Activated naive CD4-positive, alpha-beta T cell treated with anti-CD3 and anti-CD28 coated beads for 36 hours (primary cell): ENCODE data around the gene TNFRSF8. TPM values are rescaled to one million over a fixed set of nuclear protein-coding genes. Genes with fewer than 3 reads are reported as not detected.

ENCODE experiments used
- CTCF ChIA-PET: fragments of 350-600 bp; sonication (Branson Sonifier 250); formaldehyde crosslinking; loops from one replicate; lab custom pipeline; 2021; ENCODE audit warnings: antibody characterized with exemption; lab: Charles Lee
- DNase-seq: peaks from one replicate; pipeline ENCODE4 v3.0.0-alpha.2; 2020
- H3K27ac Mint-ChIP-seq: one replicate; pipeline ENCODE4 v1.8.0; 2021; ENCODE audit warnings: mild to moderate bottlenecking, mixed read lengths
- H3K27me3 Mint-ChIP-seq: one replicate; pipeline ENCODE4 v1.8.0; 2021; ENCODE audit warnings: low read depth, mixed read lengths
- H3K36me3 Mint-ChIP-seq: one replicate; pipeline ENCODE4 v1.8.0; 2021; ENCODE audit warnings: low read depth, mixed read lengths
- H3K4me1 Mint-ChIP-seq: one replicate; pipeline ENCODE4 v1.8.0; 2021; ENCODE audit warnings: low read depth, mixed read lengths
- H3K4me3 Mint-ChIP-seq: one replicate; pipeline ENCODE4 v1.8.0; 2021; ENCODE audit warnings: mild to moderate bottlenecking, moderate library complexity, mixed read lengths
- H3K9me3 Mint-ChIP-seq: one replicate; pipeline ENCODE4 v1.8.0; 2021; ENCODE audit warnings: mixed read lengths
- intact Hi-C: fragments of 100-400 bp; cut with micrococcal nuclease; formaldehyde crosslinking; loops from one replicate; pipeline ENCODE4 v1.15.1; 2023
- total RNA-seq, 2 experiments: library from RNA; stranded (reverse); gene quantifications; one replicate each; pipeline ENCODE4 v1.2.3, GENCODE V29; 2021

TNFRSF8 gene
- total RNA-seq, 2 experiments from 2014 or later = 18.6 to 18.8 TPM

DNA sequence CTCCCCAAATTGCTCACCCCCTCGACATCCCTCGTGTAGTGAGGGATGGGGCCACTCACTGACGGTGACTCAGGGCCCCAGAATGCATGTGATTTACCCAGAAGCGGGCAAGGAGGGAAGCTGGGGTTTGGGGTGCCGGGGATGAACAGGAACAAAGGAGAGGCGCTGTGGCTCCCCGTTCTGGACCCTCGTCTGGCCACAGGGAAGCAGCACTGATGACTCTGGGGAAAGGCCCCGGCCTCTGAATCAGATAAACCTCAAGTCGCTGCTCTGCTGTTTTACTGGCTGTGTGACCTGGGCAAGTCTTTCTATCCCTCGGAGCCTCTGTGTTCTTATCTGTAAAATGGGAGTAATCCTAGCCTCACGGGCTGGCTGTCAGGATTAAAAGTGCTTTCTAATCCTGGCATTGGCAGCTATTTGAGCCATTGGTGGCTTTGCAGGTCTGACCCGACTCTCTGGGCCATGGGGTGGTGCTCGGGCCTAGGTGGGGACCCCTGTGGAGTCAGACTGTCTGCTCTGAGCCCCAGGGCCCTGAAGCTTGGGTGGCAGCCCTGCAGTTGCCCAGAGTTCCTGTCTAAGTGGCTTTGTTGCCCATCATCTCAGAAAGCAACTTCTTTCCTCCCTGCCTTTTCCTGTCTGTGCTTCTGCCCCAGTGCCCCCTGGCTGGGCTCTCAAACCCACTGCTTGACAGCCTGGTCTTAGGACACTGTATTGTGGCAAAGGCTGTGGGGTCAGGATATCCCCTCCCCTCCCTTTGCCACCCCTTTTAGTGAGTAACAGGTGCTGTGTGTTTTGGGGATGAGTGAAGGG, 109.1 kb downstream of the TNFRSF8 start:
- intact Hi-C loops = loop anchor here (10.0 kb wide), 2 partner anchors 263 to 1533 kb away; partner anchors contain the start of gene PRDM2
- peak; percentile 38 for DNase-seq
- Mint-ChIP-seq H3K27me3 (no peaks in the 10 kb centered on the region), H3K4me1 (peaks cover 89% of the 10 kb centered on the region), H3K27ac (peak overlapping the region; percentile 96), H3K9me3 (peaks cover 5% of the 10 kb centered on the region), H3K4me3 (peak overlapping the region; percentile 74), H3K36me3 (peaks cover 45% of the 10 kb centered on the region)
- CTCF ChIA-PET = no interaction called here

DNA sequence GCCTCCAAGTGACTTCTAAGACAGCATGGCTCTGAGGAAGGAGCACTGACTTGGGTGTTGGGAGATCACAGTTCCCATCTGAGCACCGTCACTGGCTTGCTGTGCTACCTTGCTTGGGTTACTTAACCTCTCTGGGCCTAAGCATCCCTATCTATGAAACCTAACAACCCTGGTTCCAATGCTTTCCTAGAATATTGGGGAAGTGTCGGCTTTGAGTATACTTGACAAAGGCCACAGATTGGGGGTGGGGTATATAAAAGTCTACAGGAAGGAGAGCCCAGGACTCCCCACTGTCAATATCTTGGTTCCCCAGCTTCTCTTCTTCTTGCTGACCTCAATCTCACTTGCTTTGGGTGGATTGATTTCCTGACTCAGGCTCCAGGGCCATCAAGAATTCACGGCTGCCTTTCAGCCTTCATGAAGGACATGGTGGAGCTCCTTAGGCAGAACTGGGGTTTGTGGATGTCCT, 110.0 kb downstream of the TNFRSF8 start:
- no peaks in the 10 kb centered on the region for H3K27me3 Mint-ChIP-seq
- intact Hi-C loops = loop anchor here (10.0 kb wide), 2 partner anchors 262 to 1532 kb away; partner anchors contain the start of gene PRDM2
- H3K4me1 Mint-ChIP-seq = peaks cover 91% of the 10 kb centered on the region
- peak overlapping the region; percentile 74 for H3K4me3 Mint-ChIP-seq
- no peak for DNase-seq
- H3K36me3 Mint-ChIP-seq = peaks cover 39% of the 10 kb centered on the region
- peaks cover 5% of the 10 kb centered on the region for H3K9me3 Mint-ChIP-seq
- H3K27ac Mint-ChIP-seq = peak overlapping the region; percentile 96
- CTCF ChIA-PET = interaction anchor here (1.6 to 1.7 kb wide), 2 partner anchors 10 to 49 kb away, joined by 3 to 5 read pairs; no protein-coding TSS in a partner anchor

DNA sequence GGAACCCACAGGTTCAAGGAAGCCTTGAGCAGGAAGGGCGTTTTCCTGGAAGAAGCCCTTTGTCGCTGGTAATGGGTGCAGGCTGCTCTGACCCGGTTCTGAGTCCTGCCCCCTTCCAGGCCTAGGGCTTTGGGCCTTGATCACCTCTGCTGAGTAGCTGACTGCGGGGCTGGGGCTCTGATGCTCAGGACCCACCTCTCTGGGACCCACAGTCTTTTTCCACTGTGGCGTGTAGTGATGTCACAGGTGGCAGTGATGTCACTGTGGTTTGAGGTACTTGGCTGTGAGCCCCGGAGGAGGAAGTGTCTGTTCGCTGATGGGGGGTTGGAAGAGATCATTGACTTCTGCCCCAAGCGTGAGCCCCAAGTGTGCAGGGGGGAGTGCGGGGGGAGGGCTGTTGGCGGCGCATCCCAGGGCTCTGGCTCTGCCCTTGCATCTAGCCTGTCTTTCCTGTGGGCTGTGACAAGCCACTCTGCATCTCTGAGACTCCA, 110.6 kb downstream of the TNFRSF8 start:
- intact Hi-C loops = loop anchor here (10.0 kb wide), 2 partner anchors 261 to 1531 kb away; partner anchors contain the start of gene PRDM2
- DNase-seq = peak; percentile 95
- Mint-ChIP-seq H3K4me3 (peak overlapping the region; percentile 74), H3K36me3 (peaks cover 41% of the 10 kb centered on the region), H3K27me3 (no peaks in the 10 kb centered on the region), H3K27ac (peak overlapping the region; percentile 96), H3K4me1 (peaks cover 91% of the 10 kb centered on the region), H3K9me3 (peaks cover 5% of the 10 kb centered on the region)
- CTCF ChIA-PET = interaction anchor here (1.5 to 1.7 kb wide), 3 partner anchors 9 to 49 kb away, joined by 3 to 5 read pairs (median 5); no protein-coding TSS in a partner anchor

DNA sequence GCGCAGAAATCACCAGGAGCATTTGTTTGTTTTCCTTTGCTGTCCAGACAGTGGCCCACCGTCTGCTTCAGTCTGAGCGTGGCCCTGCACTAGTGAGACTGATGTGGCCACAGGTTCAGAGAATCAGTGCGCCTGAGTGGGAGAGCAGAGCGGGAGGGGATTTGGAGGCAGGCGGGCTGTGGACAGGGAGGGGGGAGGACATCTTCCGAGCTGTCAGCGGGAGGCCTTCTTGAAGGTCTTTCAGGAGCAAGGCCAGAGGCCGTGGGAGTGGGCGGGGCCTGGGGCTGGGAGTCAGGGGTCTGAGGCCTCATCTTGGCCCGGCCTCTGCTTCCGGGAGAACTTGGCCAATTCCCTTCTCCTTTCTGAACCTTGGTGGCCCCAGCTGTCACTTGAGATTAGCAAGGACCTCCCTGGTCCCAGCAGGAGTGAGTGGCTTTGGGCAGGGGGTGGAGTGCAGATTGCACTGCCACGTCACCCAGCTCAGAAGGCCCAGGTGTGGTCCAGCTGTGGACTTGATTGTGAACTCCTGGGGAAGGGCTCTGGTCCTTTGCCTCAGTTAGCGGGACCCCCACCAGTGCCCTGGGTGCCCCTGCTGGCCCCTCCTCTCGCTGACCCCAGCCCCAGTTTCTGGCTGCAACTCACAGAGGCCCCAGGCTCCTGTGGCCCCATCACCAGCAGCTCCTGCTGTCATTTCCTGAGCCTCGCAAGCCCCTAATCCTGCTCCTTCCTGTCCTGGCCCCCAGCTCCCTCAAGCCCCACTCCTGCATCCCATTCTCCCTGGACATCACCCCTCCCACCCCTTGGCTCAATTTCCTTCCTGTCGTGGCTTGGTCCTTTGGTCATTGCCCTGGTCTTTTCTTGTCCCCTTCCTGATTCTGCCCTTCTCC, 112.1 kb downstream of the TNFRSF8 start:
- intact Hi-C loops = loop anchor here (5.0 to 10.0 kb wide), 5 partner anchors 260 to 1530 kb away; partner anchors contain the start of genes DHRS3 and PRDM2
- peak overlapping the region; percentile 96 for H3K27ac Mint-ChIP-seq
- CTCF ChIA-PET = interaction anchor here (0.6 to 1.6 kb wide), 4 partner anchors 21 to 51 kb away, joined by 3 to 5 read pairs (median 3); no protein-coding TSS in a partner anchor
- DNase-seq = no peak
- no peaks in the 10 kb centered on the region for H3K27me3 Mint-ChIP-seq
- peaks cover 91% of the 10 kb centered on the region for H3K4me1 Mint-ChIP-seq
- peaks cover 5% of the 10 kb centered on the region for H3K9me3 Mint-ChIP-seq
- peak overlapping the region; percentile 14 for H3K4me3 Mint-ChIP-seq
- H3K36me3 Mint-ChIP-seq = peaks cover 37% of the 10 kb centered on the region

DNA sequence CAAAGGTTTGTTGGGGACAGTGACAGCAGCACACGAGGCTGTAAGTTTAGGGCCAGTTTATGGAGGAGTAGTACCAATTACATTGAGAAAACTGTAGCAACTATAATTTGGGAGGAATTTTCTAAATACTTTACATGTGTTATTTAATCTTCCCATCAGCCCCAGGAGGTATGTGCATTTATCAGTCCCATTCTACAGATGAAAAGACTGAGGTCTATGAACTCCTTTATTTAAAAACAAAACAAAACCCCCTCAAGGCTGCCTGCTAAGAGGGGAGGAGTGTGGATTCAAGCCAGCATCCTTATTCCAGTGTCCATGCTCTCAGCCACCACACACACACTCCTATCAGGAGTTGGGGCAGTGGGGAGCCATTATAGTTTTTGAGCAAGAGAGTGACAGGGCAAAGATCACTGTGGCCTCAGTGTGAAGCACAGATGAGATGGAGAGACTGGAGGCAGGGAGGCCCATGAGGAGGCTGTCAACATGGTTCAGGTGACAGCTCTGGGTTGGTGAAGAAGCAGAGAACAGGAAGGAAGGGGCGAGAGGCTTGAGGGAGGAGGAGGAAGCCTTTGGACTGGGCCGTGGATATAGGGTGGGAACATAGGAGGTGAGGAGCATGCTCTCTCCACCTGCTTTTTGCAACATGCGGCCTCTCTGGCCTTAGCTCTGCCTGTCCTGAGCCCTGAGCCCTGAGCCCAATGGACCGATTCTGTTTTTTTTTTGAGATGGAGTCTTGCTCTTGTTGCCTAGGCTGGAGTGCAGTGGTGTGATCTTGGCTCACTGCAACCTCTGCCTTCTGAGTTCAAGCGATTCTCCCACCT, 113.4 kb downstream of the TNFRSF8 start:
- Mint-ChIP-seq H3K4me1 (peaks cover 89% of the 10 kb centered on the region), H3K4me3 (peak overlapping the region; percentile 51), H3K27me3 (no peaks in the 10 kb centered on the region), H3K27ac (peak overlapping the region; percentile 90), H3K9me3 (peaks cover under 1% of the 10 kb centered on the region), H3K36me3 (peaks cover 31% of the 10 kb centered on the region)
- CTCF ChIA-PET = interaction anchor here (1.3 to 3.1 kb wide), 3 partner anchors 8 to 51 kb away, joined by 4 to 33 read pairs (median 8); no protein-coding TSS in a partner anchor
- no peak for DNase-seq
- intact Hi-C loops = loop anchor here (1.0 to 10.0 kb wide), 6 partner anchors 108 to 1528 kb away; partner anchors contain the start of genes DHRS3 and PRDM2

DNA sequence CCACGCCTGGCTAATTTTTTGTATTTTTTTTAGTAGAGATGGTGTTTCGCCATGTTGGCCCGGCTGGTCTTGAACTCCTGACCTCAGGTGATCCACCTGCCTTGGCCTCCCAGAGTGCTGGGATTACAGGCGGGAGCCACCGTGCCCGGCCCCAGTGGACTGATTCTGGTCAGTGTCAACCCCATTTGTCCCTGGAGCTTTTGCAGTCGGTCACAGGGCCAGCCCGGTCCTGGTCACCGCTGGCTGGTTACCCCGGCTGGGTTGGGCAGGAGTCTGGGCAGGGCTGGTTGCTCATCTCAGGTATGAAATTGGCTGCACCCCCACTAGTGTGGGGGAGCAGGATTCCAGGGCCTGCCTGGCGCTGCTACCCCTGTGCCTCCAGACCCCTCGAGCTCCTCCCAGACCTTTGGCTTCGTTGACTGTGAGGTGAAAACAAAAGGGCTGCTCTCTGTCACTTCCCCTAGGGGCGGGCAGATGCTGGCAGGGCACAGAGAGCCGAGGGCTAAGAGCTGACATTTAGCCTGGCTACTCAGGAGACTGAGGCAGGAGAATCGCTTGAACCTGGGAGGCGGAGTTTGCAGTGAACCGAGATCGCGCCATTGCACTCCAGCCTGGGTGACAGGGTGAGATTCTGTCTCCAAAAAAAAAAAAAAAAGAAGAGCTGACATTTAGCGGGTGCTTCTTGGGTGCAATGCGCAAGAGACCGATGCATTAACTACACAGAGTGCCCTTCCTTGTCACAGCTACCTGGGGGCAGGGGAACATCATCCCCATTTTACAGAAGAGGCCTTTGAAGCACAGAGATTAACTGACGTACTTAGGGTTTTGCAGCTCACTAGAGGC, 114.3 kb downstream of the TNFRSF8 start:
- peaks cover 28% of the 10 kb centered on the region for H3K36me3 Mint-ChIP-seq
- intact Hi-C loops = loop anchor here (1.0 to 10.0 kb wide), 6 partner anchors 109 to 1527 kb away; partner anchors contain the start of genes DHRS3 and PRDM2
- peak overlapping the region; percentile 69 for H3K4me3 Mint-ChIP-seq
- H3K9me3 Mint-ChIP-seq = no peaks in the 10 kb centered on the region
- CTCF ChIA-PET = interaction anchor here (0.5 to 3.1 kb wide), 12 partner anchors 9 to 89 kb away, joined by 3 to 33 read pairs (median 4); no protein-coding TSS in a partner anchor
- H3K27ac Mint-ChIP-seq = peak overlapping the region; percentile 90
- peak; percentile 56 for DNase-seq
- H3K27me3 Mint-ChIP-seq = no peaks in the 10 kb centered on the region
- peaks cover 89% of the 10 kb centered on the region for H3K4me1 Mint-ChIP-seq

DNA sequence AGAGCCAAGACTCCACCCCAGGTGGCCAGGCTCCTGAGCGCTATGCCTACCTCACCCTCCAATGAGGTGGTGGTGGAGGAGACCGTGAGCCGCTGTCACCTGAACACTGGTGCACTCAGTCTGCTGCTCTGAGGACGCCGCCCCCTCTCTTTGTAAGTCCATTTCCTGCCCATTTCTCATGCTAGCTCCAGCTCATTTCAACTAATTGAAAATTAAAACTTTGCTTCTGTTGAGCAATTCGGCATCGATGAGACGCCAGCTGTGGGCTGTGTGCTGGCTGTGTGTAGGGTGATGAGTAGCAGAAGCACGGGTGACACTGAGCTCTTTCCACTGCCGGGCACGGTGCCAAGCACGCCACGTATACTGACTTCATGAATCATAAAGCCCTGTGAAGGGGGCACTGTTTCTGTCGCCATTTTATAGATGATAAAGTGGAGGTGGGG, 114.9 kb downstream of the TNFRSF8 start:
- intact Hi-C loops = loop anchor here (1.0 to 10.0 kb wide), 13 partner anchors 11 to 1527 kb away; partner anchors contain the start of genes DHRS3 and PRDM2
- peaks cover 88% of the 10 kb centered on the region for H3K4me1 Mint-ChIP-seq
- H3K4me3 Mint-ChIP-seq = peak overlapping the region; percentile 69
- CTCF ChIA-PET = interaction anchor here (0.5 to 3.1 kb wide), 11 partner anchors 9 to 90 kb away, joined by 3 to 33 read pairs (median 4); no protein-coding TSS in a partner anchor
- peak; percentile 96 for DNase-seq
- H3K36me3 Mint-ChIP-seq = peaks cover 28% of the 10 kb centered on the region
- no peaks in the 10 kb centered on the region for H3K9me3 Mint-ChIP-seq
- H3K27me3 Mint-ChIP-seq = no peaks in the 10 kb centered on the region
- peak overlapping the region; percentile 90 for H3K27ac Mint-ChIP-seq

DNA sequence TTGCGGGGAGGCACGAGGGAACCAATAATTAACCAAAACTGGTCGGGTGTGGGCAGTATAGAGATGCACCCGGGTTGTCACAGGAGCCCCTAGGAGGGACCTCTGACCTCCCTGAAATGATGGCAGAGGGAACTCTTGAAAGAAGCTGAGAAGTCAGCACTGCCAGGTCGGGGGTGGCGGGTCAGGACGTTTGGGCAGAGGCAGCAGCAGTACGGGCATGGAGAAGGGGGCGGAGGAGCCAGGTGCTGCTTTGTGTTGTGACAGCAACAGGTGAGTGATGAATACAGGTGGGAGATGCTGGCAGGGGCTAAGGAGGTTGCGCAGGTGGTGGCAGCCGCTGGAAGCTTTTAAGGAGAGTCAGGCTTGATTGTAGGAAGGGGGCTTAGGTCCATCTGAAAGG, 115.4 kb downstream of the TNFRSF8 start:
- no peak for DNase-seq
- Mint-ChIP-seq H3K36me3 (peaks cover 28% of the 10 kb centered on the region), H3K4me3 (peak overlapping the region; percentile 69), H3K27me3 (no peaks in the 10 kb centered on the region), H3K27ac (peak overlapping the region; percentile 90), H3K4me1 (peaks cover 83% of the 10 kb centered on the region), H3K9me3 (no peaks in the 10 kb centered on the region)
- intact Hi-C loops = loop anchor here (1.0 to 10.0 kb wide), 12 partner anchors 11 to 1526 kb away; partner anchors contain the start of genes DHRS3 and PRDM2
- CTCF ChIA-PET = interaction anchor here (0.9 to 3.1 kb wide), 10 partner anchors 10 to 90 kb away, joined by 3 to 33 read pairs (median 4); no protein-coding TSS in a partner anchor

DNA sequence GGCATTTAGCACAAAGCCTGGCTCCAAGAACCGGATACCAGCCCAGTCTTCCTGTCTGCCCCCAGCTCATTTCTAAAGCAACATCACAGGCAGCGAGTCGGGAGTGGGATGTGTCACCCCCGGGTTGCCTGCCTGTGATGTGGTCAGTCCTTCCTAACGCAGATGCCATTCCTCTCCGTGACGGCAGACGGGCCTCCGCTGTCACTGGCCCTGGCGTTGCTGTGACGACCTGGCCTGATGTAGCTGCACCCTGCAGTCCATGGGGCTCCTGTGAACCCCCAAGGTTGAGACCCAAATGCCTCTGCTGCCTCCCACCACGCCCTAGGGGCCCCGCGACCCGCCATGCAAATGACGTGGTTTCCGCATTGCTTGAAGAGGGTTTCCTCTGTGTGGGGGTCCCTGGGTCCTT, 116.0 kb downstream of the TNFRSF8 start:
- Mint-ChIP-seq H3K36me3 (peaks cover 25% of the 10 kb centered on the region), H3K27ac (peak overlapping the region; percentile 90), H3K4me3 (peak overlapping the region; percentile 69), H3K27me3 (no peaks in the 10 kb centered on the region), H3K4me1 (peaks cover 80% of the 10 kb centered on the region), H3K9me3 (no peaks in the 10 kb centered on the region)
- intact Hi-C loops = loop anchor here (1.0 to 10.0 kb wide), 9 partner anchors 29 to 1526 kb away; partner anchors contain the start of genes DHRS3 and PRDM2
- CTCF ChIA-PET = interaction anchor here (0.6 to 3.1 kb wide), 7 partner anchors 21 to 578 kb away, joined by 3 to 33 read pairs (median 3); no protein-coding TSS in a partner anchor
- DNase-seq = peak; percentile 95
